ENCODE measurements around the gene PDGFRA.

Gene PDGFRA

GRCh38 chr4:54256491-54257486, 27.7 kb downstream of the PDGFRA start:
- DNase-seq, result no peak

- no peak for DNase-seq
These were observed 36.3 kb downstream of the PDGFRA start for GRCh38 chr4:54265366-54265765.

- DNase-seq, result peak; percentile 24
These were observed 39.1 kb downstream of the PDGFRA start for GRCh38 chr4:54268151-54268550.

- DNase-seq, result no peak
These were observed 42.4 kb downstream of the PDGFRA start for GRCh38 chr4:54271464-54271863.

- DNase-seq, result no peak
These were observed 43.0 kb downstream of the PDGFRA start for GRCh38 chr4:54272051-54272450.

- DNase-seq, result no peak
These were observed 45.2 kb downstream of the PDGFRA start for GRCh38 chr4:54274264-54274663.

- no peak for DNase-seq
These were observed 45.9 kb downstream of the PDGFRA start for GRCh38 chr4:54274795-54275665.

- DNase-seq, result no peak
These were observed 47.7 kb downstream of the PDGFRA start for GRCh38 chr4:54276641-54277430.

GRCh38 chr4:54277691-54278090, 48.6 kb downstream of the PDGFRA start:
- peak; percentile 65 for DNase-seq

GRCh38 chr4:54278216-54278615, 49.1 kb downstream of the PDGFRA start:
- no peak for DNase-seq

- peak; percentile 91 for DNase-seq
These were observed 52.1 kb downstream of the PDGFRA start for GRCh38 chr4:54281054-54281766.

GRCh38 chr4:54282837-54283236, 53.7 kb downstream of the PDGFRA start:
- no peak for DNase-seq

- no peak for DNase-seq
These were observed 60.2 kb downstream of the PDGFRA start for GRCh38 chr4:54289316-54289715.

GRCh38 chr4:54290980-54291379, 61.9 kb downstream of the PDGFRA start:
- DNase-seq, result no peak

- no peak for DNase-seq
These were observed 67.6 kb downstream of the PDGFRA start for GRCh38 chr4:54296548-54297203.

GRCh38 chr4:54308110-54308509, 79.0 kb downstream of the PDGFRA start:
- DNase-seq, result no peak

- no peak for DNase-seq
These were observed 86.8 kb downstream of the PDGFRA start for GRCh38 chr4:54315561-54316538.

GRCh38 chr4:54317690-54318089, 88.6 kb downstream of the PDGFRA start:
- no peak for DNase-seq

- peak; percentile 44 for DNase-seq
These were observed 89.8 kb downstream of the PDGFRA start for GRCh38 chr4:54318904-54319303.

Measured in EL (cell line).